NCI-H510A treated with DMSO at 0.1 percent for 48 hours (cell line): ENCODE data around the gene TRIAP1.
"Not testable (repeated sequence)": the region's sequence is repeated elsewhere in the genome, so short reads cannot be mapped to it uniquely, and the experiment has no call there.

Experiments
- DNase-seq: peaks from one replicate; lab custom pipeline; 2025; lab: John Stamatoyannopoulos, UW

TRIAP1 gene

GRCh38 chr12:120445911-120446843 is at the start of gene TRIAP1, which contains the start of gene GATC:
TSS of gene TRIAP1 (minus strand) at chr12:120446384. CDS start at chr12:120446372, 12 bp downstream.
TSS of gene GATC (plus strand) at chr12:120446444. CDS start at chr12:120446481, 37 bp downstream.
- DNase-seq = peak; percentile 85

- DNase-seq = no peak
Observed at GRCh38 chr12:120495186-120495730, 49.1 kb upstream of the TRIAP1 start.

GRCh38 chr12:120490833-120491512 is 44.8 kb upstream of the TRIAP1 start:
- DNase-seq = no peak

- no peak for DNase-seq
Observed at GRCh38 chr12:120490325-120490724, 44.1 kb upstream of the TRIAP1 start.

- no peak for DNase-seq
Observed at GRCh38 chr12:120489018-120489417, 42.8 kb upstream of the TRIAP1 start.

GRCh38 chr12:120488057-120488640 is 42.0 kb upstream of the TRIAP1 start:
- DNase-seq = no peak

- DNase-seq = not testable (repeated sequence)
Observed at GRCh38 chr12:120487552-120487951, 41.4 kb upstream of the TRIAP1 start.

GRCh38 chr12:120485961-120486881 is 40.0 kb upstream of the TRIAP1 start:
- no peak for DNase-seq

- DNase-seq = no peak
Observed at GRCh38 chr12:120483621-120484020, 37.4 kb upstream of the TRIAP1 start.

- DNase-seq = no peak
Observed at GRCh38 chr12:120481022-120481767, 35.0 kb upstream of the TRIAP1 start.

- no peak for DNase-seq
Observed at GRCh38 chr12:120480211-120480610, 34.0 kb upstream of the TRIAP1 start.

- no peak for DNase-seq
Observed at GRCh38 chr12:120479458-120479857, 33.3 kb upstream of the TRIAP1 start.

GRCh38 chr12:120475643-120476042 is 29.5 kb upstream of the TRIAP1 start:
- DNase-seq = no peak

GRCh38 chr12:120474616-120474960 is 28.4 kb upstream of the TRIAP1 start:
- DNase-seq = no peak

- no peak for DNase-seq
Observed at GRCh38 chr12:120473807-120474615, 27.8 kb upstream of the TRIAP1 start.

- no peak for DNase-seq
Observed at GRCh38 chr12:120472521-120472920, 26.3 kb upstream of the TRIAP1 start.

GRCh38 chr12:120470150-120470784 is 24.1 kb upstream of the TRIAP1 start:
- peak; percentile 21 for DNase-seq

- peak; percentile 97 for DNase-seq
Observed at GRCh38 chr12:120469450-120470149, 23.4 kb upstream of the TRIAP1 start, which contains the start of gene SRSF9. TSS of gene SRSF9 (minus strand) at chr12:120469748. CDS start at chr12:120469609, 139 bp downstream.
